Neural crest cell (in vitro differentiated cells): ENCODE measurements around the gene KCNMA1. TPM values are rescaled to one million over a fixed set of nuclear protein-coding genes. Genes with fewer than 3 reads are reported as not detected.

Experiments used
- DNase-seq: peaks from one replicate; pipeline ENCODE4 v3.0.0; 2021; ENCODE audit warnings: low read depth, mixed read lengths, low spot score
- H3K27ac Mint-ChIP-seq: one replicate; pipeline ENCODE4 v1.8.0; 2021; ENCODE audit warnings: mild to moderate bottlenecking, mixed read lengths; ENCODE audit not compliant: unreplicated experiment
- H3K27me3 Mint-ChIP-seq: 2 replicates; pipeline ENCODE4 v1.8.0; 2021; ENCODE audit warnings: low read depth, mild to moderate bottlenecking, mixed read lengths
- H3K36me3 Mint-ChIP-seq: 2 replicates; pipeline ENCODE4 v1.8.0; 2021; ENCODE audit warnings: low read depth, mild to moderate bottlenecking, mixed read lengths
- H3K4me1 Mint-ChIP-seq: 2 replicates; pipeline ENCODE4 v1.8.0; 2021; ENCODE audit warnings: mixed read lengths
- H3K4me3 Mint-ChIP-seq: one replicate; pipeline ENCODE4 v1.8.0; 2021; ENCODE audit warnings: mild to moderate bottlenecking, mixed read lengths
- H3K9me3 Mint-ChIP-seq: 2 replicates; pipeline ENCODE4 v1.8.0; 2021; ENCODE audit warnings: mixed read lengths
- total RNA-seq: library from RNA; stranded (reverse); gene quantifications from 2 replicates; pipeline ENCODE4 v1.2.1, GENCODE V29; 2021
- TF ChIP-seq, protein P1 (sequence below): fragments of 200-600 bp; sonication (generic); conservative IDR thresholded peaks from 2 replicates; pipeline ENCODE4 v1.5.0; 2021; ENCODE audit warnings: antibody characterized with exemption, mild to moderate bottlenecking

Gene KCNMA1
- total RNA-seq, 1 donor from 2014 or later: 1.7 TPM

GRCh38 chr10:76901701-76902100 lies 735.9 kb downstream of the KCNMA1 start:
- TF ChIP-seq, protein P1, sequence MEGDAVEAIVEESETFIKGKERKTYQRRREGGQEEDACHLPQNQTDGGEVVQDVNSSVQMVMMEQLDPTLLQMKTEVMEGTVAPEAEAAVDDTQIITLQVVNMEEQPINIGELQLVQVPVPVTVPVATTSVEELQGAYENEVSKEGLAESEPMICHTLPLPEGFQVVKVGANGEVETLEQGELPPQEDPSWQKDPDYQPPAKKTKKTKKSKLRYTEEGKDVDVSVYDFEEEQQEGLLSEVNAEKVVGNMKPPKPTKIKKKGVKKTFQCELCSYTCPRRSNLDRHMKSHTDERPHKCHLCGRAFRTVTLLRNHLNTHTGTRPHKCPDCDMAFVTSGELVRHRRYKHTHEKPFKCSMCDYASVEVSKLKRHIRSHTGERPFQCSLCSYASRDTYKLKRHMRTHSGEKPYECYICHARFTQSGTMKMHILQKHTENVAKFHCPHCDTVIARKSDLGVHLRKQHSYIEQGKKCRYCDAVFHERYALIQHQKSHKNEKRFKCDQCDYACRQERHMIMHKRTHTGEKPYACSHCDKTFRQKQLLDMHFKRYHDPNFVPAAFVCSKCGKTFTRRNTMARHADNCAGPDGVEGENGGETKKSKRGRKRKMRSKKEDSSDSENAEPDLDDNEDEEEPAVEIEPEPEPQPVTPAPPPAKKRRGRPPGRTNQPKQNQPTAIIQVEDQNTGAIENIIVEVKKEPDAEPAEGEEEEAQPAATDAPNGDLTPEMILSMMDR: no peak
- H3K27ac Mint-ChIP-seq: no peak overlapping the region
- no peaks in the 10 kb centered on the region for H3K9me3 Mint-ChIP-seq

DNA sequence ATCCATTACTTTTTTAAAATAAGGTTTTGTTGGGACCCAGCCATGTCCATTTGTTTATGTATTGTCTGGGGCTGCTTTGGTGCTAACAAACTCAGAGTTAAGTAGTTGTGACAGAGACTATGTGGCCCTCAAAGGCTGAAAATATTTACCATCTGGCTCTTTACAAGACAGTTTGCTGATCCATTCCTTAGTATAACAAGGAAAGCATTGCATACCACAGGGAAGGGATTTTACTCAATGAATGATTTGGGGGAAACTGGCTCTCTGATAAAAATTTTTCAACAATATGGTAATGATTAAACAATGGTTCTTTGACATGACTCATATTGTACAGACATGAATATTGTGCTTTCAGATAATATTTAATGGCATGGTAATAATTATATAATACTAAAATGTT lies 738.1 kb downstream of the KCNMA1 start:
- no peak overlapping the region for H3K27ac Mint-ChIP-seq

More at GRCh38 chr10:76901701-76902100, 735.9 kb downstream of the KCNMA1 start:
- H3K36me3 Mint-ChIP-seq: no peaks in the 10 kb centered on the region
- no peaks in the 10 kb centered on the region for H3K27me3 Mint-ChIP-seq
- no peak overlapping the region for H3K4me3 Mint-ChIP-seq
- H3K4me1 Mint-ChIP-seq: no peaks in the 10 kb centered on the region
- no peak for DNase-seq

DNA sequence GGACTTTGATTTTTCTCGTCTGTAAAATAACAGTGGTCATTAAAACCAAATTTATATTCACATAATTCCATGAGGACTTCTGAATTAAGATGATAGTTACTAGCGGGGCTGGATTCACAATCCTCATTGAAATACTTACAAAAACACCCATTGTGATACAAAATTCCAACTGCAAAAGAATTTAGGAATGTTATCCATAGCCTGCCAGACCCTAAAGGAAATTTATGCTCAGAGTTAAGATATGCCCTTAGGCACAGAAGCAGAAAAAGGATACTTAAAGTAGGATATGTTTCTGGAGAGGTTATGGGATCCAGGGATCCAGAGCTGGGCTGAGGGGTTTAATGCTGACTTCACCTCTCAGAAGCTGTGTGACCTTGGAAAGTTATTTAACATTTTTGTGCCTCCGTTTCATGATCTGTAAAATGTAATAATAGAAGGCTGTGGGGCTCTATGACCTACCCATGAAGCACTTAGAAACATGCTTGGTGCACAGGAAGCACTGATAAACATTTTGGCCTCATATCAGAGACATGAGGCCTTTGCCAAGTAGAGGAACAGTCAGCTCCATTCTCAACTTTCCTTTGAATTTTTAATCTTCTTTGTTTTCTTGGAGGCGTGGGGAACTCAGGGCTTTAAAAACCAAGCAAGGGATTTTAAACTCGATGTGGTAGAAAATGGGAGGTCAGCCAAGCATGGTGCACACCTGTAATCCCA lies 744.7 kb downstream of the KCNMA1 start:
- TF ChIP-seq, protein P1: no peak
- H3K27ac Mint-ChIP-seq: no peak overlapping the region
- no peak for DNase-seq
- H3K27me3 Mint-ChIP-seq: no peaks in the 10 kb centered on the region
- H3K4me1 Mint-ChIP-seq: peaks cover 3% of the 10 kb centered on the region
- H3K4me3 Mint-ChIP-seq: no peak overlapping the region
- H3K36me3 Mint-ChIP-seq: peaks cover 6% of the 10 kb centered on the region
- peaks cover 14% of the 10 kb centered on the region for H3K9me3 Mint-ChIP-seq

More for the DNA sequence above, 738.1 kb downstream of the KCNMA1 start:
- TF ChIP-seq, protein P1: no peak
- Mint-ChIP-seq H3K4me3 (no peak overlapping the region), H3K9me3 (peaks cover 11% of the 10 kb centered on the region), H3K4me1 (no peaks in the 10 kb centered on the region), H3K36me3 (peaks cover 4% of the 10 kb centered on the region), H3K27me3 (no peaks in the 10 kb centered on the region)
- no peak for DNase-seq

- no peaks in the 10 kb centered on the region for H3K36me3 Mint-ChIP-seq
- no peaks in the 10 kb centered on the region for H3K9me3 Mint-ChIP-seq
- H3K27me3 Mint-ChIP-seq: no peaks in the 10 kb centered on the region
- TF ChIP-seq, protein P1: no peak
- DNase-seq: no peak
- peaks cover 16% of the 10 kb centered on the region for H3K4me1 Mint-ChIP-seq
- H3K27ac Mint-ChIP-seq: no peak overlapping the region
- H3K4me3 Mint-ChIP-seq: no peak overlapping the region
Measured at GRCh38 chr10:76887223-76888010, 750.2 kb downstream of the KCNMA1 start.

GRCh38 chr10:76885816-76886215 lies 751.8 kb downstream of the KCNMA1 start:
- TF ChIP-seq, protein P1: no peak
- DNase-seq: no peak
- H3K36me3 Mint-ChIP-seq: no peaks in the 10 kb centered on the region
- H3K4me1 Mint-ChIP-seq: peaks cover 30% of the 10 kb centered on the region
- H3K9me3 Mint-ChIP-seq: no peaks in the 10 kb centered on the region
- no peak overlapping the region for H3K4me3 Mint-ChIP-seq
- H3K27me3 Mint-ChIP-seq: no peaks in the 10 kb centered on the region
- no peak overlapping the region for H3K27ac Mint-ChIP-seq
